ENCODE measurements around the gene BRINP1. TPM values are rescaled to one million over a fixed set of nuclear protein-coding genes. Genes with fewer than 3 reads are reported as not detected.

Gene BRINP1
- polyA plus RNA-seq, 2 donors = 0.18 to 0.77 TPM

DNA sequence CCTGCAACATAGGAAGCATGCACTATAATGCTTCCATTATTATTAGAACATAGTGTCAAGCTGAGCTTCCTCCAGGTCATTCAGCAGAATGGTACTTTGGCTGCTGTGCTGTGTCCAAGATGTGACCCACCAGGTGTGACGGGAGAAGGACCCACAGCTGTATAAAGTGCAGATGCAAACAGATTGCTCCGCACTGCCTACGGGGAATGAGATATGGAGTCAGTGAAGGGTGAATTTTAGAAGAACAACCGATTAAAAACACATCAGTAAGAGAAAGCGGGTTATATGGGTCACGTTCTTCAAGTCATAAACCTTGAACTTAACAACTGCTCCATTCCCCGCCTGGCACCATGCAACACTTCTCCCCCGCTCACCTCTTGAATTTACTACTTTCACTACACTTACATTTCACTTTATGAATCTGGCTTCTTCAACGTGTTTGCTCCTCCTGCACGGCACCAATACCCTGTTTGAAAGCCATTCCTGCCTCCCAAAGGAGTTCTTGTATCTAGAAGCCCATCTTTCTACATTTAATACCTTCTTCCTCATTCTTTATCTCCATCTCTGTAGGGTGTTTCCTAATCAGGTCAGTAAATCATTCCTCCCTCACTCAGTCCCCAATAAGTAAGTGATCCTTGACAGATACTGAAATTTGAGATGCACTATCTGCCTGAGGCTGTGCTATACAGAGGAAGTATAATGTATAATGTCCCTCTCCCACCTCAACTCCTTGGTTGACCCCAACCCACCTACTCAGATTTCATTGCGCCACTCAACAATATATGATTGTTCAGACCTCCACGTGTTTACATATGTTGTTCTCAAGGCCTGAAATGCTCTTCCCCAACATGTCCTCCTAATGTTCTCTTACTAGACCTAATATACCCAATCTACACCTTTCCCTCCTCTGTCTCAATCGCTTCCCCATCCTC is 25.9 kb downstream of the BRINP1 start:
- Histone ChIP-seq H3K27ac (ENCODE audit: low read depth in 2 of 2, low read length in 1 of 2) (no peak overlapping the region), H3K9me3 (ENCODE audit: control insufficient read depth in 2 of 2, insufficient read depth in 1 of 2, low read depth in 1 of 2, low read length in 1 of 2) (no peaks in the 10 kb centered on the region), H3K4me1 (ENCODE audit: control insufficient read depth in 2 of 2, insufficient read depth in 2 of 2, low read length in 1 of 2) (no peaks in the 10 kb centered on the region), H3K27me3 (ENCODE audit: control insufficient read depth in 1 of 2, insufficient read depth in 2 of 2, low read length in 2 of 2) (no peaks in the 10 kb centered on the region), H3K4me3 (ENCODE audit: low read depth in 1 of 2, low read length in 2 of 2) (no peak overlapping the region), H3K36me3 (ENCODE audit: control insufficient read depth in 2 of 2, insufficient read depth in 2 of 2, low read length in 1 of 2) (no peaks in the 10 kb centered on the region)
- WGBS, 2 donors = 77 to 79% methylated on average over 13 of the region's 13 CpGs

- no peak overlapping the region for H3K27ac ChIP-seq (ENCODE audit: low read depth in 2 of 2, low read length in 1 of 2)
- H3K36me3 ChIP-seq (ENCODE audit: control insufficient read depth in 2 of 2, insufficient read depth in 2 of 2, low read length in 1 of 2) = no peaks in the 10 kb centered on the region
- no peaks in the 10 kb centered on the region for H3K27me3 ChIP-seq (ENCODE audit: control insufficient read depth in 1 of 2, insufficient read depth in 2 of 2, low read length in 2 of 2)
- no peaks in the 10 kb centered on the region for H3K9me3 ChIP-seq (ENCODE audit: control insufficient read depth in 2 of 2, insufficient read depth in 1 of 2, low read depth in 1 of 2, low read length in 1 of 2)
- no peaks in the 10 kb centered on the region for H3K4me1 ChIP-seq (ENCODE audit: control insufficient read depth in 2 of 2, insufficient read depth in 2 of 2, low read length in 1 of 2)
- no peak overlapping the region for H3K4me3 ChIP-seq (ENCODE audit: low read depth in 1 of 2, low read length in 2 of 2)
- WGBS, 2 donors = 67 to 70% methylated on average over 3 of the region's 3 CpGs
Observed at GRCh38 chr9:119339056-119339455, 30.2 kb downstream of the BRINP1 start.

- no peaks in the 10 kb centered on the region for H3K36me3 ChIP-seq (ENCODE audit: control insufficient read depth in 2 of 2, insufficient read depth in 2 of 2, low read length in 1 of 2)
- no peak overlapping the region for H3K4me3 ChIP-seq (ENCODE audit: low read depth in 1 of 2, low read length in 2 of 2)
- H3K27me3 ChIP-seq (ENCODE audit: control insufficient read depth in 1 of 2, insufficient read depth in 2 of 2, low read length in 2 of 2) = no peaks in the 10 kb centered on the region
- H3K9me3 ChIP-seq (ENCODE audit: control insufficient read depth in 2 of 2, insufficient read depth in 1 of 2, low read depth in 1 of 2, low read length in 1 of 2) = no peaks in the 10 kb centered on the region
- H3K4me1 ChIP-seq (ENCODE audit: control insufficient read depth in 2 of 2, insufficient read depth in 2 of 2, low read length in 1 of 2) = no peaks in the 10 kb centered on the region
- no peak overlapping the region for H3K27ac ChIP-seq (ENCODE audit: low read depth in 2 of 2, low read length in 1 of 2)
Observed at GRCh38 chr9:119337573-119337972, 31.7 kb downstream of the BRINP1 start.

DNA sequence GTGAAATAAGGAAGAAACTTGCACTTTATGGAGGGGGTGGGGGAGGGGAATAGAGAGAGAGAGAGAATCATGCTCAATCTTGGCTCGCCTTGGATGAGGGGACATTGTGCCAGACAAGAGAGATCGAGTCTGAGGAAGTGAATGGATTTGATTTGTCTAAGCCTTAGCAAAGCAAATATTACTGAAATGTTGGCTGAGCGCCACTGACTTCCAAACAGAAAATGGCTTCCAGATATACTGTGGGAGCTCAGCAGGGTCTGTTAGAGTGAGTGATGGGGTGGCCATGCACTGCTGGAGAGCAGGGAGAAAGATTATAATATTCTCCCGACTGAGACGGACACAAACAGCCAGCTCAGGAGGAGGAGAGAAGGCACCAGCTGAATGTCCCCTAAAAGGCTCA is 34.5 kb downstream of the BRINP1 start:
- WGBS, 2 donors = 46 to 53% methylated on average over 5 of the region's 5 CpGs
- Histone ChIP-seq H3K9me3 (ENCODE audit: control insufficient read depth in 2 of 2, insufficient read depth in 1 of 2, low read depth in 1 of 2, low read length in 1 of 2) (no peaks in the 10 kb centered on the region), H3K4me1 (ENCODE audit: control insufficient read depth in 2 of 2, insufficient read depth in 2 of 2, low read length in 1 of 2) (no peaks in the 10 kb centered on the region), H3K27ac (ENCODE audit: low read depth in 2 of 2, low read length in 1 of 2) (no peak overlapping the region), H3K27me3 (ENCODE audit: control insufficient read depth in 1 of 2, insufficient read depth in 2 of 2, low read length in 2 of 2) (no peaks in the 10 kb centered on the region), H3K4me3 (ENCODE audit: low read depth in 1 of 2, low read length in 2 of 2) (no peak overlapping the region), H3K36me3 (ENCODE audit: control insufficient read depth in 2 of 2, insufficient read depth in 2 of 2, low read length in 1 of 2) (no peaks in the 10 kb centered on the region)

DNA sequence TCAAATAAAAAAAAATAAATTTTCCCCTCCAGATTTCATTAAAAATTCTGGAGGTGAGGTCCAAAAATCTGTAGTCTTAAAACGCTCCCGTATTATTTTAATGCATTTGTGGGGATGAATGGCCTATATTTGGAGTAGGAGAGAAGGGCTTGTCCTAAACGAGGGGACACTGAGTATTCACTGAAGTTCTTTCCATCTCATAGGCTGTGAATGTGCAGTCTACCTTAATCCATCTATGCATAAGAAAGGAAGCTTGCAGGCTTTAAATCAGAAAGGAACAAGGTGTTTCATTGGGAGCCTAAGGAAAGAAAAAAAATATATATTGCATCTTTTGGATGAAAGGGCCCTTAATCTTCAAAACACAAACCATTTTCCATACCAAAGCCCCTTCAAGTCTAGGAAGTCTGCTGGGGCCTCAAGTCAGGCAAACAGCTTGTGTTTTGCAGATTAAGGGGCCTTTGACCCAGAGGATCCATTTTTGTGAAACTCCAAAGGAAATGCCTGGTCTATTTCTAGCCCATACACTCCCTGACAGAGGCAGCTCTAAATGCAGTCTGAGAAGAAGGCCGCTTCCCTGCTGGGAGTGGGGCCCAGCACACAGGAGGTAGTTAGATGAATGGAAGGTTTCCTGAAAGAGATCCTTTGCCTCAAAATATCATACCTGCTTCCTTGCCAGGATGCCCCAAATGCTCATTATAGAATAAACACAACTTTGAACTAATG is 35.6 kb downstream of the BRINP1 start:
- Histone ChIP-seq H3K9me3 (ENCODE audit: control insufficient read depth in 2 of 2, insufficient read depth in 1 of 2, low read depth in 1 of 2, low read length in 1 of 2) (no peaks in the 10 kb centered on the region), H3K27me3 (ENCODE audit: control insufficient read depth in 1 of 2, insufficient read depth in 2 of 2, low read length in 2 of 2) (no peaks in the 10 kb centered on the region), H3K4me3 (ENCODE audit: low read depth in 1 of 2, low read length in 2 of 2) (no peak overlapping the region), H3K4me1 (ENCODE audit: control insufficient read depth in 2 of 2, insufficient read depth in 2 of 2, low read length in 1 of 2) (no peaks in the 10 kb centered on the region), H3K27ac (ENCODE audit: low read depth in 2 of 2, low read length in 1 of 2) (no peak overlapping the region), H3K36me3 (ENCODE audit: control insufficient read depth in 2 of 2, insufficient read depth in 2 of 2, low read length in 1 of 2) (no peaks in the 10 kb centered on the region)
- 68 to 70% methylated on average over 4 of the region's 4 CpGs for WGBS, 2 donors

DNA sequence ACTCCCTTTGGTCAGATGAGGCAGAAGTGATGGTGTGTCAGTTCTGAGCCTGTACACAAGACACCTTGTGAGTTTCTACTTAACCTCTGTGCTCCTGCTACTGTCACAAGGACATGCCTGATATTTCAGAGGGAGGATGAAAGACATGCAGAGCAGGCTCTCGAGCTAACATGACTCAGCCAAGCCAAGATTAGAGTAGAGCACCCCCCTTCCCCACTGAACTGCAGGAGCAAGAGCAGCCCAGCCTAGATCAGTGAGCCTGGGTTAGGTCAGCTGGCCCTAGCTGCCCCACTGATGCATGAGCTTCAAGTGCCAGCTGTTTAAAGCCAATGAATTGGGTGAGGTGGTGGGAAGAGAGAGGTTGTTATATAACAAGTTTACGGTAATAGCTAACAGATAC is 36.7 kb downstream of the BRINP1 start:
- Histone ChIP-seq H3K27me3 (ENCODE audit: control insufficient read depth in 1 of 2, insufficient read depth in 2 of 2, low read length in 2 of 2) (no peaks in the 10 kb centered on the region), H3K4me1 (ENCODE audit: control insufficient read depth in 2 of 2, insufficient read depth in 2 of 2, low read length in 1 of 2) (no peaks in the 10 kb centered on the region), H3K9me3 (ENCODE audit: control insufficient read depth in 2 of 2, insufficient read depth in 1 of 2, low read depth in 1 of 2, low read length in 1 of 2) (no peaks in the 10 kb centered on the region), H3K4me3 (ENCODE audit: low read depth in 1 of 2, low read length in 2 of 2) (no peak overlapping the region), H3K36me3 (ENCODE audit: control insufficient read depth in 2 of 2, insufficient read depth in 2 of 2, low read length in 1 of 2) (no peaks in the 10 kb centered on the region), H3K27ac (ENCODE audit: low read depth in 2 of 2, low read length in 1 of 2) (no peak overlapping the region)
- 61 to 62% methylated on average over 2 of the region's 2 CpGs for WGBS, 2 donors

DNA sequence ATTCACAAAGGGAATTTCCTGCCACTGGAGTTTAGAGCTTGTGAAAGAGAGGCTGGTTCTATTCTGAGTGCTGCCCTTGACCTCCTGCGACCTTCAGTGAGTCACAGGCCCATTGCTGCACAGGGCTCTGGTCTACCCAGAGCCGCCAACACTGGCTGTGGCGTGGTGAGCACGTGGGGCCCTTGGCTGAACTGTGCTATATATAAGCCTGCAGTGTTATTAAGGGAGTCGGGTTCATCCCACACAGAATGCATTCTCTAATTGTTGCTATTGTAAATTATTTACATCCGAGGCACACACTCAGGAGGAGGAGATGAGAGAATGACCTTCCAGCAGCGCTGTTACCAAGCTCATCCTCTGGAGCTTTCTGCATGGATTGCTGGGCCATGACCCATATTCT is 47.1 kb downstream of the BRINP1 start:
- 60 to 70% methylated on average over 7 of the region's 7 CpGs for WGBS, 2 donors
- no peaks in the 10 kb centered on the region for H3K4me1 ChIP-seq (ENCODE audit: control insufficient read depth in 2 of 2, insufficient read depth in 2 of 2, low read length in 1 of 2)
- H3K4me3 ChIP-seq (ENCODE audit: low read depth in 1 of 2, low read length in 2 of 2) = no peak overlapping the region
- no peak overlapping the region for H3K27ac ChIP-seq (ENCODE audit: low read depth in 2 of 2, low read length in 1 of 2)
- no peaks in the 10 kb centered on the region for H3K9me3 ChIP-seq (ENCODE audit: control insufficient read depth in 2 of 2, insufficient read depth in 1 of 2, low read depth in 1 of 2, low read length in 1 of 2)
- no peaks in the 10 kb centered on the region for H3K27me3 ChIP-seq (ENCODE audit: control insufficient read depth in 1 of 2, insufficient read depth in 2 of 2, low read length in 2 of 2)
- no peaks in the 10 kb centered on the region for H3K36me3 ChIP-seq (ENCODE audit: control insufficient read depth in 2 of 2, insufficient read depth in 2 of 2, low read length in 1 of 2)

DNA sequence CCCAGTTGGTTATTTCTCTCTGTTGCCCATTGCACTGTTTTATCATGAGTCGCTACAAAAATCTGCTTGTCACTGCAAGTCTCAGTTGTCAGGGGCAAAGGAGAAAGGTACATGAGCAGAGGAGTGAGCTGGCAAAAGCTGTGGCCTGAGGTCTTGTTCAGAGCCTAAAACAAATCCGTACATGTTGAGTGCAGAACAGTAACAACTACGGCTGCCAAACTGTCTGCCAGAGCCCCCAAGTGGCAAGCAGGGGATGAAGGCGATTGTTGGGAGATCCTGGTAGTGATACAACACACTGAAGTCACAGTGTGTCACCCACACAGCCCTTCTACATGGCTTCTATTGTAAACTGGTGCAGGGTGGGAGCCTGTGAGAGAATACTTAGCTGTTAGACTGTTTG is 50.9 kb downstream of the BRINP1 start:
- H3K4me3 ChIP-seq (ENCODE audit: low read depth in 1 of 2, low read length in 2 of 2) = no peak overlapping the region
- WGBS, 2 donors = 27 to 42% methylated on average over 4 of the region's 4 CpGs
- no peaks in the 10 kb centered on the region for H3K36me3 ChIP-seq (ENCODE audit: control insufficient read depth in 2 of 2, insufficient read depth in 2 of 2, low read length in 1 of 2)
- H3K27me3 ChIP-seq (ENCODE audit: control insufficient read depth in 1 of 2, insufficient read depth in 2 of 2, low read length in 2 of 2) = no peaks in the 10 kb centered on the region
- H3K4me1 ChIP-seq (ENCODE audit: control insufficient read depth in 2 of 2, insufficient read depth in 2 of 2, low read length in 1 of 2) = no peaks in the 10 kb centered on the region
- no peak overlapping the region for H3K27ac ChIP-seq (ENCODE audit: low read depth in 2 of 2, low read length in 1 of 2)
- no peaks in the 10 kb centered on the region for H3K9me3 ChIP-seq (ENCODE audit: control insufficient read depth in 2 of 2, insufficient read depth in 1 of 2, low read depth in 1 of 2, low read length in 1 of 2)

DNA sequence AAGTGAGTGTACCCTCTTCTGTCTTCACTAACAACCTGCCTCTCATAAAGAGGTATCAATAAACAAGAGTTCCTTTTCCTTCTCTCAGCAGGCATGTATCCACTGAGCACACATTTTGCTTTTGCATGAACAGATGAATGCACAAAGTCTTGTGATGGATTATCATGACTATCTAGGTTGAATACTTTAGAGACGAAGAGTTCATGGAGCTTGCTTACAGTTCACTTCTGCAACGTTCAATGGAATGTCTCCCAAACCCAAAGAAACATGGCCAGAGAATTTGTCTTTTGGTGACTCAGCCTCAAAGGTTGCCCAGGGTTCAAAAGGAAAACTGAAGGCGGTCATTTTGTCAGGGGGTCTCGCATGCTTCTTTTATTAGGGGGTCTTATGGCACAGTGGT is 55.4 kb downstream of the BRINP1 start:
- H3K4me3 ChIP-seq (ENCODE audit: low read depth in 1 of 2, low read length in 2 of 2) = no peak overlapping the region
- no peak overlapping the region for H3K27ac ChIP-seq (ENCODE audit: low read depth in 2 of 2, low read length in 1 of 2)
- WGBS, 2 donors = 88% methylated on average over 4 of the region's 4 CpGs
- H3K9me3 ChIP-seq (ENCODE audit: control insufficient read depth in 2 of 2, insufficient read depth in 1 of 2, low read depth in 1 of 2, low read length in 1 of 2) = no peaks in the 10 kb centered on the region
- H3K4me1 ChIP-seq (ENCODE audit: control insufficient read depth in 2 of 2, insufficient read depth in 2 of 2, low read length in 1 of 2) = no peaks in the 10 kb centered on the region
- H3K27me3 ChIP-seq (ENCODE audit: control insufficient read depth in 1 of 2, insufficient read depth in 2 of 2, low read length in 2 of 2) = no peaks in the 10 kb centered on the region
- H3K36me3 ChIP-seq (ENCODE audit: control insufficient read depth in 2 of 2, insufficient read depth in 2 of 2, low read length in 1 of 2) = no peaks in the 10 kb centered on the region

Data from esophagus (tissue), 2 donors.